HG03457 (cell line): ENCODE data around the gene AGBL1.

Experiments
- ATAC-seq: cut with Tn5 transposase; IDR thresholded peaks from one replicate; pipeline ENCODE4 v1.9.1; 2021; ENCODE audit warnings: moderate number of reproducible peaks; ENCODE audit not compliant: unreplicated experiment

Gene AGBL1

DNA sequence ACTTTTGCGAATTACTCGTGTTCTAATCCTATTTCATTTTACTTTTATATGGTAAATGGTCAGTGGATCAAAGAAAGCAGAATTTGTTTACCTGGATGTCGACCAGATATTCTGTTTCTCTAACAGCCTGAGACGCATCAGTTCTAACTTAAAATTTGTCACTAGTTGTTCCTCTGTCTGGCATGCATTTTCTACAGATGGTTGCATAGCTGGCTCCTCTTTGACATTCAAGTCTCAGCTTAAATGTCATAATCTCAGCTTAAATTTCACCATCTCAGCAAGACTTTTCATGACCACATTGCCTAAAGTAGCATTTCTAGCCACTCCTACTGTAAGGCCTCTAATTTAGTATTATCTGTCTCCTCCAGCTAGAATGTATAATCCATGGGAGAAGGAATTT, 609.3 kb downstream of the AGBL1 start:
- ATAC-seq, result no peak

DNA sequence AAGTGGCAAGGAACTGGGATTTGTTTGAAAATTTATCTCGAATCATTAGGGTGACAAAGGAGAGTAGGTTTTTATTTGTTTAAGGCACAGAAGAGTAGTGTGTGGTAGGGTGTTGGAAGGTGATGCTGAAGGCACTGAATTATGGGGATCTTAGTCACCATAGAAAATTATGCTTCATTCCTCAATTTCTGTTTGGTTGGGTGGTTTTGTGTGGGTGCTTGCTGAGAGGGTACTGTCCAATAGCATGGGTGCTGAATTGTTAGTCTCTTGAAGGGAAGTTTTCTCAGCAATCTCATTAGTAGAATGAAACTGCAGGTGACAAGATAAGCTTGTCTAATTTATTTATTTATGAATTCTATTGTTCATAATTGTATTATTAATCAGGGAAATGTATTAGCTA, 610.9 kb downstream of the AGBL1 start:
- ATAC-seq, result no peak

DNA sequence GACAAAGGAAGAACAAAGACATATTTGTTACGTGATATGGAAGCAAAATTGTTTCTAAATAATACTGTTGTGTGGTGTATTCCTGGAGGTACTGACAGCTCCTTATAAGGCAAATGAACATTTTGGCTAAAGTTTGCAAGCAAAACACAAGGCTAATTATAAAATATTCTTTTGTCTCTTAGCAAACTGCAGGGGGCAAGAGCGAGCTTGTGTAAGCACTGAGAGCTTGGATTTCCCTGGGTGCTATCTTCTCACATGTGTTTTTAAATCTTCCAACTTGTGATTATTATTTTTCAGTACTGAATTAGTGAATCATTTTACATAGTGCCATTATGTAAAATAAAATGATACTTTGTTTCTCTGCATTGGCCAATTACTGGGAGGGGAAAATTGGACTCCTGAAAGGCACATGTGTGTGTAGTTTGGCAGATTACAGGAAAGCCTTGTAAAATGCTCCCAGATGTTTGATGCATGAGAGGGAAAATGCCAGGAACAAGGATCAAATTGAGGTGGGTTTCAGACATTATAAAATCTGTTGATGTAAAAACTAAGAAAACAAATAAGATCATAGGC, 611.5 kb downstream of the AGBL1 start:
- ATAC-seq, result no peak

DNA sequence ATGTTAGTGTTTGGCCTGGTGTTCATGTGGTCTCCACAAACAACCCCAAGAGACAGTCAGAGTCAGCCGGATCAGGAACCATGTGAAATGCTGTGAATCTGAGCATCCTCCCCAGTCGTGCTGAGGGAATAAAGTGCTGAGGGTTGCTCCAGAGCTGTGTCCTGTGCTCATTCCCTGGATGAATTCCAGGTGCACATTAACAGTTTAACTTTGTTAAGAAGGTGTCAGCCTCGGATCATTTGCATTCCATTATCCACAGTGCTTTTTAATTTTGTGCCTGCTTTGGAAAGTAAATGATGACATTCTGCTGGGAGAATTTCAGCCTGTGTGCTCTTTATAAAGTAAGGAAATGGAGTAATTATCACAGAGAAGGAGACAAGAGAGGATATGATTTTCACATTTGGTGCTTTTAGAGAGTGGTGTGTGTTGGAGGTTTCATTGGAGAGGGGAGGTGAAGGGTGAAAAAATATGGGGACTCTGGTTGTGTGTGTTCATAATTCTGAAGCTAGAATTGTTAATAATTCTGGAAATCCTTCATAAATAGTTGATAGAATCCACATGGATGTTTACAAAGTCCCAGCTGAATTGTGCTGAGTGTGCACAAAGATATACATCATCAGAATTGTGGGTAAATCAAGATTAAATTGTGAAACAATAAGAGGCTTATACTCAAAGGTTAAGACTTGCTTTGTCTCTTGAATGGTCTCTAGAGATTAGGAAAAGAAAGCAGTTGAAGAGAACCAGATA, 621.4 kb downstream of the AGBL1 start:
- no peak for ATAC-seq

DNA sequence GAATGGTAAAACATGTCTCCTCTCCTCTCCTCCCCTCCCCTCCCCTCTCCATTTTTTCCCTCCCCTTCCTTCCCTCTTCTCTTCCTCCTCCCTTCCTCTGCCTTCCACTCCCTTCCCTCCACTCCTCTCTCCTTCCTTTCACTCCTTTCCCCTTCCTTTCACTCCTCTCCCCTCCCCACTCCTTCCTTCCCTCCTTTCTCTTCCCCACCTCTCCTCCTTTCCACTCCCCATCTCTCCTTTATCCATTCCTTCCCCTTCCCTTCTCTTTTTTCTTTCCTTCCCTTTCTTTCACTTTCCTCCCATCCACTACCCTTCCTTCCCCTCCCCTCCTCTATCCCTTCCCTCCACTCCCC, 621.9 kb downstream of the AGBL1 start:
- ATAC-seq, result no peak

DNA sequence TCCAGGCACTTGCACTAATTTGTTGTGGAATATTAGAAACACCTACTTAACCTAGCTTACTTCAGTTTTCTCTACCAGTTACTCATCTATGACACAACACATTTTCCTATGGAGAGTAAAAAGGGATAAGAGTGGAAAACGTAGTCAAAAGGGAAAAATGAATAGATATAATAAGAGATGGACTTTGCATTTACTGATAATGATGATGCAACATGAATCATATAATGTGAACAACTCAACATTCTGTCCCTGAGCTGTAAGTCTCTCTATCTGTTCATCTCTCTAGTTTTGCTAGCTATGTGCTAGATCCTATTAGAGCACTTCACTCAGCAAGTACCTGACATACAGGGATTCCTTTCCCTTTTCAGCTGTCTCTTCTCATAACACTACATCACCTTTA, 627.1 kb downstream of the AGBL1 start:
- no peak for ATAC-seq

DNA sequence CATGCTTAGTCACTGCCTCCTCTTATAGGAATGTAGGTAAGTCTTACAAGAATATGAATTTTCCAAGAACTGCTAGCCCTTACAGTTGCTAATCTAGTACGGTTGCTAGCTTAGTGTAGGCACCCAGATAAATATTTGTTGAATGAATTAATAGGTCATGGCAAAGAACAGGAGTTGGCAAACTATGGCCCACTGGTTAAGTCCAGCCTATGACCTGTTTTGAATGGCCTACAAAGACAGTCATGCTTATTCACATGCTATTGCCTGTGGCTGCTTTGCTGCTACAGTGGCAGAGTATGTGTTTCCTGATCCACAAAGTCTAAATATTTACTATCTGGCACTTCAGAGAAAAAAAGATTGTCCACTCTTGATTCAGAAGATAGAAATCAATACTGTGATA, 631.8 kb downstream of the AGBL1 start:
- ATAC-seq, result no peak

DNA sequence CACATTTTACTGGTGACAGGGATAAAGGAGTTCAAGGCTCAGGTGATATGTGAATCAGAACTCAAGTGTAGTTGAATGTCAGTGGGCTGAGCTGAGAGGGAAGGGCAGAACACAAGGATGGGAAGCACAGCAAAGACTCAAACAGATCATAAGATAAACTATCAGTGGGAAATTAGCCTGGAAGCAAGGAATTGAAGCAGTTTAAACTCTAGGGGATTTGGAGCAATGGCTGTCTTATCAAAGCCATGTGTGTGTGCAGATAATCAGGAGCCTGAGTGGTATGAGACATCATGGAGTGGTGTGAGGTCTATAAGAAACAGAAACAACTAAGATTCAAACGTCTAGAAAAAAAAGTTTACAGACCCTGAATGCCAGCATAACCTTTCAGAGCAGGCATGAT, 634.6 kb downstream of the AGBL1 start:
- no peak for ATAC-seq

- no peak for ATAC-seq
Observed at GRCh38 chr15:86725628-86726027, 646.0 kb downstream of the AGBL1 start.

- no peak for ATAC-seq
Observed at GRCh38 chr15:86735247-86736040, 655.8 kb downstream of the AGBL1 start.

DNA sequence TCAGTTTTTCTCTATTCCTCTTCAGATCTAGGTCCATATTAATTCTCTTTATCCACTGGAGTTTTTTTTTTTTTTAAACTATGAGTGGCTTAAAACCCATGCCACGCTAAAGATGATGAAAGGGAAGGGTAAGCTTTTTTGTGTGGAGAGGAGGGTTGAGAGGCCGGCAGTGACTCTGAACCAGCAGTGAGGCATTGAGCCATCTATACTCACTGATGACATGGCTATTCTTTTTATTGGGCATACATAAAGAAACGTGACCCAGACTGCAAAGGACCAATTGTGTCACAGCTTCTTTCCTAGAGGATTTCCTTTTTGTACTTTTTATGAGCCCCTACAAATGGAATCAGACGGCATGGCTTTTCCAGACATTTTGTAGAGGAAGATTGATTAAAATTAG, 662.2 kb downstream of the AGBL1 start:
- ATAC-seq, result no peak

- ATAC-seq, result no peak
Observed at GRCh38 chr15:86743283-86743903, 663.7 kb downstream of the AGBL1 start.

DNA sequence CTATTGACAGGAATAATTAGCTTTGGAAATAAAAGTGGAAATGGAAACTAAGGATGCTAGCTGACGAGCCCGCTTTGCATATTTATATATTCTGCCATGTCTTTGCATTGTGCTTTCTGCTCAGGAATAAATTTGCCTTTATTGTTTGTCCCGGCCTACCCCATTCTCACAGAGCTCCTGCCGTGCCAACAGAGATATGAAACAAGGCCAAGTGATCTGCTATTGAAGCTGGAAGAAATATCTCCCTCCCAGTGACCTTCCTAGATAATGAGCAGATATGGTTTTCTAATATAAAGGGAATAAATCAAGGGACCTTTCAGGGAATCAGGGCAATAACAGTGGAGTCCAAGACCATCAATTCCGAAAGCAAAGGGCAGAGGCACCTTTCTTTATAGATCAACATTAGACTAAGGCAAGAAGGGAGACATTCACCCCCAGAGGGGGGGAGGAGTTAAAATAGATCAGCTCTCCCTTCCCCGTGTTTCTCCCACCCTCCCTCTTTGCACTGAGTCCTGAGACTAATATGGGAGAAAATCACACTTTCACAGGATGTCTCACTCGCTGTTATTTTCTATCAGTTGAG, 664.6 kb downstream of the AGBL1 start:
- ATAC-seq, result no peak

DNA sequence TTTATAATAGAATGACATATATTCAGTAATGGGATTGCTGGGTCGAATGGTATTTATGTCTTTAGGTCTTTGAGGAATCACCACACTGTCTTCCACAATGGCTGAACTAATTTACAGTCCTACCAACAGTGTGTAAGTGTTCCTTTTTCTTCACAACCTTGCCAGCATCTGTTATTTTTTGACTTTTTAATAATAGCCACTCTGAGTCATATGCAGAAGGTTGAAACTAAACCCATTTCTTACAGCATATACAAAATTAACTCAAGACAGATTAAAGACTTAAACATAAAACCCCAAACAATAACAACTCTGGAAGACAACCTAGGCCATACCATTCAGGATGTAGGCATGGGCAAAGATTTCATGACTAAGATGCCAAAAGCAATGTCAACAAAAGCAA, 671.4 kb downstream of the AGBL1 start:
- ATAC-seq, result no peak

GRCh38 chr15:86754846-86755245, 675.2 kb downstream of the AGBL1 start:
- ATAC-seq, result no peak

GRCh38 chr15:86756688-86757087, 677.0 kb downstream of the AGBL1 start:
- ATAC-seq, result no peak

DNA sequence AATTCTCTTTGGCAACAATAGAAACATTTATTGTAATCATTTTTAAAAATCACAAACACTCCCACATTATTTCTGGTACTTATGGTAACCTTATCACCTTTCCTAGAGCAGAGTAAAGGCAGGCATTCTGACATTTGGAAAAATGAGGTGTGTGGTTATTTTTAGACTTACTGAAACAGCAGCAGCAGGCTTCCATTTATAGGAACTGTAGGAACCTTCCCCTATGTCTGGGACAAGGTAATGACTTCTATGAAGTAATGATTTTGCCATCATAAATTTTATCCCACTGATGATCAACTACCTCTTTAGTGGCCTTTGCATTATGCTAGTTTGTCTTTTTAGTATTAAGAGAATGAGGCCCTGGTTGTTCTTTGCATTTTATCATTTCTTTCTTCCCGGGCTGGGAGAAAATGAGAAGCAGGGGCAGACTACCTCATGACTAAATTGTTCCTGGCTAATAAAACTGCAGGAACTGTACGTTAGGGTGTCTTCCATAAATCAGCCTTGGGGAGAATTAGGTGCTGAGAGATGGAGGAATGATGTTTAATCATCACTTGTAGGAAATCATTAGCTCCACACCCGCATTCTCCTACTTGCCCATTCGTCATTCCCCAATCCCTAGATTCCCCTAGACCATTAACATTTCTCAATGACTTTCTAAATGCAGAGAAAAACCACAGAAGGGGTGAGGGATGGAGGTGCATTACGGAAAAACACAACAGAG, 680.3 kb downstream of the AGBL1 start:
- ATAC-seq, result no peak

DNA sequence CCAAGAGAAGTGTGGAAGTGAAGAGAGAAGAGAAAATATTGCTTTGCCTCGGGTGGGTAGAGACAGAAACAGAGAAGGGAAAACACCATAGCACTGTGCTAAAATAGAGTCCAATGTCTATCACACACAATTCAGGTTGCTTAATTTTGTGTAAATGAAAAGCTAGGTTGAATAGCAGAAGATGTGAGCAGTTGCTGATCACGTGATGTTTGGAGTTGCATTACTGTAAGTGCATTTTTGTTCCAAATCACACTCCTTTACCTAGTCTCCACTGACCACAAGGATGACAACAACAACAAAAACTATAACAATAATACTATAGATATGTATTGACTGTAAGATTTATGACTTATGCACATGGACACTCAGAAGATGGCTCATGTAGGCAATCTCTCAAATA, 683.2 kb downstream of the AGBL1 start:
- ATAC-seq, result no peak

DNA sequence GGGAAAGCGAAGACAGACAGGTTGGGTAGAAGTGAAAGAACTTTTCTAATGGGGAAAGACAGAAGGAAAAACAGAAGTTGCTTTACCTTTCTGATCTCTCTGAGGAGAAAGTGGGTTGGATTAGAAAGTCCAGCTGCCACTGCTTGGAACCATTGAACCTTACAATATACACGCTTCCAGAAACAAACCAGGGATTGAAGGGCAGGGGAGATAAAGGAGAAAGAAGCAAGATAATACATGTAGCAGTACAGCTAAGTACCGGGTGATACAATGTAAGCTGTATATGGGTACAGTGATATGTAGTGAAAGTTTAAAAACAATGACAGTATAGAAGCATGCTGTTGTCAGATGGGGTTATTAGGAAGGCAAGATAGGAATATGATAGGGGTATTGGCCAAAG, 684.4 kb downstream of the AGBL1 start:
- ATAC-seq, result no peak

GRCh38 chr15:86765281-86765680, 685.6 kb downstream of the AGBL1 start:
- ATAC-seq, result no peak
